HepG2 (cell line): ENCODE data around the gene VEPH1.

ENCODE experiments used
- CTCF ChIP-seq: sonication (generic); formaldehyde crosslinking; IDR thresholded peaks from 2 replicates; pipeline ENCODE4 v1.5.0; 2020; ENCODE audit warnings: mild to moderate bottlenecking, missing genetic modification reagents, moderate library complexity
- HDAC6 ChIP-seq: fragments of 200-600 bp; sonication (generic); IDR thresholded peaks from 2 replicates; pipeline ENCODE4 v1.7.0; 2017; ENCODE audit warnings: mild to moderate bottlenecking, antibody characterized with exemption, low read length, low read depth
- SMC3 ChIP-seq: IDR thresholded peaks from 2 replicates; pipeline ENCODE4 v1.6.1; 2011; ENCODE audit warnings: low read length, improper control_type of control experiment

- TF ChIP-seq HDAC6 (no peak), CTCF (no peak), SMC3 (no peak)
These were observed 36.0 kb downstream of the VEPH1 start for GRCh38 chr3:157467200-157467599.
